ENCODE measurements around the gene RXFP1.

DNA sequence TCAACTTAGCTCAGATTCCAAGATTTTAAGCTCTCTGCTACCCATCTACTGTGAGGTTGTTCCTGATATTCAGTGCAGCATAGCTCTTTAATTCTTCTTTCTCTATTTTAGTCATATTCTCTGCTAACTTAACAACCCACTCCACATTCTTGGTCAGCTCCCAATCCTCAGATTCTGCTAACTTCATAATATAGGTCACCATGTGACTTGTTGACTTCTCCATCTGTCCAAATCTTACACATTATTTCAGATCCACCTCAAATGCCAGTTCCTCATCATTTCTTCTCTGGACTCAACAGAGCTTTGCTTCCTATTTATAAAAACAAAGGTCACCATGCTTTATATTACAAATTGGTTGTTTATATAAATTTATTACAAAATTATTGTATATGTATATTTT, 29.3 kb upstream of the RXFP1 start:
- no peak for TF ChIP-seq CTCF (IDR thresholded peaks at IDR 0.05)
- no peak for TF ChIP-seq POLR2A (IDR thresholded peaks at IDR 0.05)

All from uterus (tissue), 2 donors.